ENCODE measurements around the gene CPED1.
"Not testable (repeated sequence)": the region's sequence is repeated elsewhere in the genome, so short reads cannot be mapped to it uniquely, and the experiment has no call there.

Gene CPED1

GRCh38 chr7:121280656-121281055 is 292.1 kb downstream of the CPED1 start:
- H3K4me3 ChIP-seq (ENCODE audit: low read depth, low read length): no peak overlapping the region
- no peak for DNase-seq (ENCODE audit: low read depth)
- TF ChIP-seq CTCF (conservative IDR thresholded peaks at IDR 0.05; ENCODE audit: low read depth, low read length): no peak

GRCh38 chr7:121282129-121282528 is 293.6 kb downstream of the CPED1 start:
- DNase-seq (ENCODE audit: low read depth): no peak
- no peak for TF ChIP-seq CTCF (conservative IDR thresholded peaks at IDR 0.05; ENCODE audit: low read depth, low read length)
- H3K4me3 ChIP-seq (ENCODE audit: low read depth, low read length): no peak overlapping the region

GRCh38 chr7:121285066-121285667 is 296.7 kb downstream of the CPED1 start:
- no peak overlapping the region for H3K4me3 ChIP-seq (ENCODE audit: low read depth, low read length)
- DNase-seq (ENCODE audit: low read depth): no peak
- TF ChIP-seq CTCF (conservative IDR thresholded peaks at IDR 0.05; ENCODE audit: low read depth, low read length): no peak

- no peak overlapping the region for H3K4me3 ChIP-seq (ENCODE audit: low read depth, low read length)
- no peak for DNase-seq (ENCODE audit: low read depth)
- no peak for TF ChIP-seq CTCF (conservative IDR thresholded peaks at IDR 0.05; ENCODE audit: low read depth, low read length)
These were observed 297.7 kb downstream of the CPED1 start for GRCh38 chr7:121286186-121286585.

GRCh38 chr7:121286742-121287734 is 298.5 kb downstream of the CPED1 start:
- no peak for TF ChIP-seq CTCF (conservative IDR thresholded peaks at IDR 0.05; ENCODE audit: low read depth, low read length)
- no peak overlapping the region for H3K4me3 ChIP-seq (ENCODE audit: low read depth, low read length)
- peak; percentile 37 for DNase-seq (ENCODE audit: low read depth)

- DNase-seq (ENCODE audit: low read depth): peak; percentile 94
- TF ChIP-seq CTCF (conservative IDR thresholded peaks at IDR 0.05; ENCODE audit: low read depth, low read length): no peak
- no peak overlapping the region for H3K4me3 ChIP-seq (ENCODE audit: low read depth, low read length)
These were observed 300.4 kb downstream of the CPED1 start for GRCh38 chr7:121288894-121289293.

- DNase-seq (ENCODE audit: low read depth); H3K4me3 ChIP-seq (ENCODE audit: low read depth, low read length): not testable (repeated sequence)
These were observed 301.4 kb downstream of the CPED1 start for GRCh38 chr7:121289930-121290329.
